Measurements from ENCODE around the gene IMMP2L.

DNA sequence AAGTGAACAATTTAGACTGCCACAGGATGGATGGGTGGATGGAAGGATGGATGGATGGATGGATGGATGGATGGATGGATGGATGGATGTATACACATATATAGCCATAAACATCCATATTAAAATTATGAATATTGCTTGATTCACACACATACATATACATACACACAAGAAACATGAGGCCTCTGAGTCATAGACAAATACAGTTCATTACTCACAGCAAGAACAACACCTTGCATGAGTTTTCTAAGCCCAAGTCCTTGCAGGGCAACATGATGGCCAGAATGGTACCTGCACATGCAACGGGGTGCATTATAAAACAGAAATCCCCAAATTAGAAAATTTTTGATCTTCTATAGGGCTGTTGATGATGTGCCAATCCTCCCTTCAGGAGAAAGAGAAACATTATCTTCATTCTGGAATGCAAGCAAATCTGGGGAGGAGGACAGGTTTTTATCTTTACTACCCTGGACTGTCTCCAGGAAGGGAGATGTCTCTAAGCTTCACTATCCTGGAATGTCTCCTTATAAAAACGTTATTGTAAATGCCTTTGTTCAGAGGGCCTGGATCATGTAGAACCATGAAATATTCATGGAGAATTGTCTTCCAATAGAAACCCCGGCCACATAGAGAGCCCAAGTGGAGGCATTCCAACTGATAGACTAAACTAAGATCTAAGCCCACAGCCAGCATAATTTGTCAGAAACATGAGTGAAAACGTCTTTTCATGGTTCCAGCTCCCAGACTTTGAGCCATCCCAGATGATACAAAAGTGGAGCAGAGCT, 709.9 kb downstream of the IMMP2L start:
- TF ChIP-seq EZH2 (IDR thresholded peaks at IDR 0.05; ENCODE audit: borderline replicate concordance, low read depth, low read length, severe bottlenecking), result no peak
- TF ChIP-seq, protein P1, sequence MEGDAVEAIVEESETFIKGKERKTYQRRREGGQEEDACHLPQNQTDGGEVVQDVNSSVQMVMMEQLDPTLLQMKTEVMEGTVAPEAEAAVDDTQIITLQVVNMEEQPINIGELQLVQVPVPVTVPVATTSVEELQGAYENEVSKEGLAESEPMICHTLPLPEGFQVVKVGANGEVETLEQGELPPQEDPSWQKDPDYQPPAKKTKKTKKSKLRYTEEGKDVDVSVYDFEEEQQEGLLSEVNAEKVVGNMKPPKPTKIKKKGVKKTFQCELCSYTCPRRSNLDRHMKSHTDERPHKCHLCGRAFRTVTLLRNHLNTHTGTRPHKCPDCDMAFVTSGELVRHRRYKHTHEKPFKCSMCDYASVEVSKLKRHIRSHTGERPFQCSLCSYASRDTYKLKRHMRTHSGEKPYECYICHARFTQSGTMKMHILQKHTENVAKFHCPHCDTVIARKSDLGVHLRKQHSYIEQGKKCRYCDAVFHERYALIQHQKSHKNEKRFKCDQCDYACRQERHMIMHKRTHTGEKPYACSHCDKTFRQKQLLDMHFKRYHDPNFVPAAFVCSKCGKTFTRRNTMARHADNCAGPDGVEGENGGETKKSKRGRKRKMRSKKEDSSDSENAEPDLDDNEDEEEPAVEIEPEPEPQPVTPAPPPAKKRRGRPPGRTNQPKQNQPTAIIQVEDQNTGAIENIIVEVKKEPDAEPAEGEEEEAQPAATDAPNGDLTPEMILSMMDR (IDR thresholded peaks at IDR 0.05; ENCODE audit: borderline replicate concordance, extremely low read depth, low read length, poor library complexity, severe bottlenecking), result no peak
